AG10803 (cell line): ENCODE data around the gene IL22RA2.
A peak's percentile ranks its signal among the peaks of the same experiment; 100 is the strongest.

Experiments
- DNase-seq: peaks from one replicate; pipeline ENCODE4 v3.0.0; 2010; ENCODE audit warnings: low read depth
- H3K4me3 ChIP-seq: 2 replicates; pipeline ENCODE4 v1.5.1; 2011; ENCODE audit warnings: mild to moderate bottlenecking, low read length, control low read depth
- CTCF ChIP-seq: conservative IDR thresholded peaks from 2 replicates; pipeline ENCODE4 v1.5.1; 2011; ENCODE audit warnings: mild to moderate bottlenecking, low read length, control low read depth, inconsistent platforms

IL22RA2 gene

DNA sequence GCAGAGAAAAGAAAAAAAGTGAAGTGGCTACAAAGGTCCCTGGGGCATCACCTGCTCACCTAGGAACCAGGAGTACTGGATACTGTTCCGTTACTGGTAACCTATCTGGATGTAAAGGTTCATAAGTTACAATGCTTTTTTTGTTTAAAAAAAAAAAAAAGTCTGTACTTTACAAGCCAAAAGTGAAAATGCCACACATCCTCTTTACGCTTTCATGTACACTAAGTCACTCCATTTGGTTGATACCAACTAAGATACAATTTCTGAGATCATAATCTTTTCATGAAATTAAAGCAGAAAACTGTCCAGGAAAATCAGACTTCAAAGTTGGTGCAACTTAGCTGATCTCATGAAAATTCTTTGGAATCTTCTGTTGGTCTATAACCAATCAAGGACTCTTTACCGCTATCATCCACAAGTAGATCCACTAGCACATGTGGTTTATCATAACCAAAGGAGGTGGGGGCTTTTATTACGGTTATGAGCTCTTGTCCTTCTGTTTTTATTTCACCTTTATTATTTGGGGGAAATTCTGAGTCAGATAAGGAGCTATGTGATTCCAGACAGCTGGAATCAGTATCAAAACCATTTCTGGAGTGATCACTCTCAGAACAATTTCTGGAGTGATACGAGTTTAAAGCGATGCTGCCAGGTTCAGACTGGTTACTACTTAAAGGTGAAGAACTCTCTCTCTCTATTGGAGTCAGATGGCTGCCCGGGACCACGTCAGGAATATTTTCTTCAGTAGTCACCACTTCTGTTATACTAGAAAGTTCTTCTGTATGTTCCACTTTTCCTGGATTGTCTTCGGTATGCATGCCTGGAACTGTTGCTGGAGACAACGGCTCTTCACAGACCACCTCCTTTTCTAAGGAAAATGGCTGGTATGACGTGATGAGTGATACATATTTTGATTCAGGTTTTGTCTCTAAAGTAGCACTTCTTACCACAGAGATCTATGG, 24.5 kb upstream of the IL22RA2 start:
- TF ChIP-seq CTCF = no peak
- no peak overlapping the region for H3K4me3 ChIP-seq
- no peak for DNase-seq

GRCh38 chr6:137193256-137194070, 20.0 kb upstream of the IL22RA2 start:
- DNase-seq = no peak
- H3K4me3 ChIP-seq = no peak overlapping the region
- no peak for TF ChIP-seq CTCF

- no peak overlapping the region for H3K4me3 ChIP-seq
- no peak for TF ChIP-seq CTCF
- DNase-seq = no peak
Measured at GRCh38 chr6:137192821-137193220, 19.4 kb upstream of the IL22RA2 start.

DNA sequence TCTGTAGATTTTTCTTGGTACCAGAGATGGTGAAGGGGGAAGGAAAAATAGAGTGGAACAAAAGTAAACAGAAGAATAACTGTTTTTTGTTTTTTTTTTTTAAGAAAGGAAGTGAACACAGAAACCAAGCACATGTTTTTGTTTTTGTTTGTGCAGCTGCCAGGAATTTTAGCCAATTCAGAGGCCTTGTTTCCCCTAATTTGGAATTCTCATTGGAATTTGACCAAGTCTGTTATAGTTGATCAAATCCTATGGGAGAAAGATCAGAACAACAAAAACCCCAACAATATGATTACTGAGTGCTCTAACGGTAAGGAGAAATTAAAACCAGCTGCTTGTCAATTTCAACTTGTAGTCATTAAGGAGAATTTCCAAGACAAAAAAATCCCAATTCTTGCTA, 18.2 kb upstream of the IL22RA2 start:
- TF ChIP-seq CTCF = no peak
- peak; percentile 18 for DNase-seq
- no peak overlapping the region for H3K4me3 ChIP-seq

DNA sequence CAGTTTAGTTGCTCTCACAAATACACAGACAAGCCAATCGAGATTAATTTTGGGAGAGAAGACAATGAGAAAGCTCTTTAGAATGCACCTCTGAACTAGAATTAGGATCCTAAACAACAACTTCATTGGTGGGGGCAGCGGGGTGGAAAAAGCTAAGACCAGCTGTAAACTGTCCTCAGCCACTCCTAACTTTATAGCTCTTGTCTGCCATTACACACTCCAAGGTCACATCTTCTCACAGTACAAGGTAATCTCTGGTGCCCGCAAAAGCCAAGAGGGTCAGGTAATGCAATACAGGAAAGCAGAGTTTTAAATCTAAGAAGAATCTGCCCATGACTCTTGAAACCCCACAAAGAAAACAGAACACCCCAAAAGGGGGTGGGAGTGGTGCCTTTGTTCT, 17.8 kb upstream of the IL22RA2 start:
- TF ChIP-seq CTCF = no peak
- H3K4me3 ChIP-seq = no peak overlapping the region
- DNase-seq = no peak

- no peak for TF ChIP-seq CTCF
- no peak overlapping the region for H3K4me3 ChIP-seq
- no peak for DNase-seq
Measured at GRCh38 chr6:137190583-137191094, 17.2 kb upstream of the IL22RA2 start.
